ENCODE measurements around the gene BLM. TPM values are rescaled to one million over a fixed set of nuclear protein-coding genes. Genes with fewer than 3 reads are reported as not detected.
"Not testable (repeated sequence)": the region's sequence is repeated elsewhere in the genome, so short reads cannot be mapped to it uniquely, and the experiment has no call there.

The BLM gene
- total RNA-seq, 2 experiments from 2014 or later, result 59.4 to 63.7 TPM

- Mint-ChIP-seq H3K4me1 (peaks cover 87% of the 10 kb centered on the region), H3K4me3 (no peak overlapping the region), H3K36me3 (ENCODE audit: low read depth) (peaks cover 22% of the 10 kb centered on the region), H3K27me3 (no peaks in the 10 kb centered on the region), H3K9me3 (no peaks in the 10 kb centered on the region), H3K27ac (peak overlapping the region; percentile 62)
- DNase-seq, result no peak
- POLR2A ChIA-PET, result interaction anchor here (1.8 to 6.4 kb wide), 3 partner anchors 9 to 19 kb away, joined by 6 to 89 read pairs (median 6); no protein-coding TSS in a partner anchor
- CTCF ChIA-PET, result no interaction called here
Measured at GRCh38 chr15:90834626-90835025, 117.5 kb downstream of the BLM start.

GRCh38 chr15:90836296-90836871, 119.2 kb downstream of the BLM start:
- DNase-seq, result no peak
- peak overlapping the region; percentile 90 for H3K27ac Mint-ChIP-seq
- POLR2A ChIA-PET, result interaction anchor here (1.1 to 9.2 kb wide), 2 partner anchors 14 to 34 kb away, joined by 4 to 153 read pairs; no protein-coding TSS in a partner anchor
- CTCF ChIA-PET, result interaction anchor here (2.4 kb wide), 1 partner anchor 18 kb away, joined by 12 read pairs; no protein-coding TSS in a partner anchor
- no peaks in the 10 kb centered on the region for H3K27me3 Mint-ChIP-seq
- peaks cover 22% of the 10 kb centered on the region for H3K36me3 Mint-ChIP-seq (ENCODE audit: low read depth)
- H3K4me1 Mint-ChIP-seq, result peaks cover 82% of the 10 kb centered on the region
- peak overlapping the region; percentile 79 for H3K4me3 Mint-ChIP-seq
- H3K9me3 Mint-ChIP-seq, result no peaks in the 10 kb centered on the region

GRCh38 chr15:90837094-90837493, 119.9 kb downstream of the BLM start:
- H3K27ac Mint-ChIP-seq, result peak overlapping the region; percentile 90
- H3K9me3 Mint-ChIP-seq, result no peaks in the 10 kb centered on the region
- peak; percentile 53 for DNase-seq
- peak overlapping the region; percentile 79 for H3K4me3 Mint-ChIP-seq
- peaks cover 28% of the 10 kb centered on the region for H3K36me3 Mint-ChIP-seq (ENCODE audit: low read depth)
- ChIA-PET POLR2A (interaction anchor here (1.2 to 9.2 kb wide), 14 partner anchors 10 to 238 kb away, joined by 3 to 153 read pairs (median 16); partner anchors contain the start of genes HDDC3 and MAN2A2), CTCF (interaction anchor here (0.7 to 3.6 kb wide), 7 partner anchors 12 to 188 kb away, joined by 3 to 20 read pairs (median 7); partner anchors contain the start of gene HDDC3)
- peaks cover 83% of the 10 kb centered on the region for H3K4me1 Mint-ChIP-seq
- no peaks in the 10 kb centered on the region for H3K27me3 Mint-ChIP-seq

DNA sequence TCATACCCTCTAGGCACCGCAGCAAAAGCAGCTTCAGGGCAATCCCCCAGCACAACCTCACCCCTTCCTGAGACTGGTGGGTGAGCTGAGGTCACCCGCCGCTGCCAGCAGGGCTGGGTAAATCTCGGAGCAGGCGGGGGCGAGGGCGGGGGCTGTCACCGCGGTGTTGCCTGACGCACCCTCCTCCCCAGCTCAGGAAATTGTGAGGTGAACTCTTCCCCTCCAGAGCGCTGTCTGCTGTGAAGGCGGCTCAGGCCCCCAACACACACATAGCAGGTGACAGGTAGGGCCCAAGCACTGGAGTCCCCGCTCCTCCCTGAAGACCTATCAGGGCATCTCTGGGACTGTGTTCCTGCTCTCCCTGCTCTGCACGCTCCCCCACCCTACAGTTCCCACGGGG, 121.0 kb downstream of the BLM start:
- H3K4me1 Mint-ChIP-seq, result peaks cover 81% of the 10 kb centered on the region

DNA sequence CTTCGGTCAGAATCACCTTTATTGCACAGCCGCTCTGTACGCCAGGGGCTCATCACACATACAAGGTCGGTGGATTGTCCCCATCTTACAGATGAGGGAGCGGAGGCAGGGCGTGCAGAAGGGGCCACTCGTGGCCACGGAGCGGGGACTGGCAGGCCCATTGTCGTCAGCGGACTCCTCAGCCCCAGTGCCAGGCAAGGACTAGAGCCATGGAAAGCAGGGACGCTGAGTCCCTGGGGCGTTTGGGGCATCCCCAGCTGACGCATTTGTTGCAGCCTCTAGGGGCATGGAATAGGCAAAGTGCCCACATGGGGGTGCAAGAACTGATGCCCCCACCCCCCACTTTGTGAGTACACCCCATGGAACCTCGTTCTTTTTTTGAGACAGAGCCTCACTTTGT, 121.4 kb downstream of the BLM start:
- DNase-seq, result no peak
- peak overlapping the region; percentile 90 for H3K27ac Mint-ChIP-seq
- POLR2A ChIA-PET, result interaction anchor here (0.9 to 9.2 kb wide), 24 partner anchors 8 to 456 kb away, joined by 3 to 153 read pairs (median 8); partner anchors contain the start of genes BLM, FURIN, HDDC3 and IQGAP1
- H3K36me3 Mint-ChIP-seq (ENCODE audit: low read depth), result peaks cover 35% of the 10 kb centered on the region
- H3K27me3 Mint-ChIP-seq, result no peaks in the 10 kb centered on the region
- H3K4me1 Mint-ChIP-seq, result peaks cover 82% of the 10 kb centered on the region
- H3K9me3 Mint-ChIP-seq, result no peaks in the 10 kb centered on the region
- peak overlapping the region; percentile 79 for H3K4me3 Mint-ChIP-seq
- CTCF ChIA-PET, result interaction anchor here (1.1 to 3.6 kb wide), 10 partner anchors 9 to 93 kb away, joined by 3 to 20 read pairs (median 6); partner anchors contain the start of gene HDDC3

More for the DNA sequence above, 121.0 kb downstream of the BLM start:
- Mint-ChIP-seq H3K36me3 (ENCODE audit: low read depth) (peaks cover 32% of the 10 kb centered on the region), H3K9me3 (no peaks in the 10 kb centered on the region), H3K4me3 (peak overlapping the region; percentile 79), H3K27me3 (no peaks in the 10 kb centered on the region), H3K27ac (peak overlapping the region; percentile 90)
- POLR2A ChIA-PET, result interaction anchor here (0.9 to 9.2 kb wide), 24 partner anchors 8 to 456 kb away, joined by 3 to 153 read pairs (median 8); partner anchors contain the start of genes BLM, FURIN, HDDC3 and IQGAP1
- peak; percentile 93 for DNase-seq
- CTCF ChIA-PET, result interaction anchor here (1.1 to 3.6 kb wide), 9 partner anchors 8 to 93 kb away, joined by 3 to 20 read pairs (median 6); partner anchors contain the start of gene HDDC3

- Mint-ChIP-seq H3K4me3 (peak overlapping the region; percentile 79), H3K27me3 (no peaks in the 10 kb centered on the region), H3K36me3 (ENCODE audit: low read depth) (peaks cover 36% of the 10 kb centered on the region), H3K27ac (peak overlapping the region; percentile 90), H3K4me1 (peaks cover 83% of the 10 kb centered on the region), H3K9me3 (no peaks in the 10 kb centered on the region)
- ChIA-PET POLR2A (interaction anchor here (0.8 to 9.2 kb wide), 17 partner anchors 8 to 457 kb away, joined by 3 to 153 read pairs (median 10); partner anchors contain the start of genes BLM, FURIN, HDDC3 and IQGAP1), CTCF (interaction anchor here (1.1 to 3.6 kb wide), 7 partner anchors 10 to 358 kb away, joined by 3 to 20 read pairs (median 6); no protein-coding TSS in a partner anchor)
- no peak for DNase-seq
Measured at GRCh38 chr15:90839187-90840071, 122.3 kb downstream of the BLM start.

GRCh38 chr15:90840157-90840855, 123.2 kb downstream of the BLM start:
- POLR2A ChIA-PET, result interaction anchor here (1.4 to 9.2 kb wide), 9 partner anchors 10 to 123 kb away, joined by 7 to 153 read pairs (median 26); partner anchors contain the start of genes BLM, FURIN and HDDC3
- peaks cover 32% of the 10 kb centered on the region for H3K36me3 Mint-ChIP-seq (ENCODE audit: low read depth)
- no peaks in the 10 kb centered on the region for H3K27me3 Mint-ChIP-seq
- no peaks in the 10 kb centered on the region for H3K9me3 Mint-ChIP-seq
- CTCF ChIA-PET, result interaction anchor here (1.3 to 3.6 kb wide), 4 partner anchors 9 to 46 kb away, joined by 5 to 20 read pairs (median 11); no protein-coding TSS in a partner anchor
- DNase-seq, result no peak
- peak overlapping the region; percentile 79 for H3K4me3 Mint-ChIP-seq
- H3K4me1 Mint-ChIP-seq, result peaks cover 81% of the 10 kb centered on the region
- peak overlapping the region; percentile 90 for H3K27ac Mint-ChIP-seq

GRCh38 chr15:90840954-90841353, 123.8 kb downstream of the BLM start:
- Mint-ChIP-seq H3K4me3 (no peak overlapping the region), H3K36me3 (ENCODE audit: low read depth) (peaks cover 32% of the 10 kb centered on the region), H3K4me1 (peaks cover 83% of the 10 kb centered on the region), H3K9me3 (no peaks in the 10 kb centered on the region), H3K27me3 (no peaks in the 10 kb centered on the region), H3K27ac (no peak overlapping the region)
- DNase-seq, result no peak
- ChIA-PET CTCF (no interaction called here), POLR2A (interaction anchor here (3.6 to 9.2 kb wide), 3 partner anchors 10 to 27 kb away, joined by 29 to 153 read pairs (median 120); no protein-coding TSS in a partner anchor)

- H3K4me3 Mint-ChIP-seq, result no peak overlapping the region
- POLR2A ChIA-PET, result interaction anchor here (0.7 to 2.1 kb wide), 6 partner anchors 13 to 30 kb away, joined by 3 to 11 read pairs (median 4); partner anchors contain the start of gene FURIN
- CTCF ChIA-PET, result interaction anchor here (0.7 to 2.3 kb wide), 3 partner anchors 16 to 41 kb away, joined by 3 to 9 read pairs (median 5); no protein-coding TSS in a partner anchor
- no peak for DNase-seq
- peaks cover 32% of the 10 kb centered on the region for H3K36me3 Mint-ChIP-seq (ENCODE audit: low read depth)
- H3K9me3 Mint-ChIP-seq, result no peaks in the 10 kb centered on the region
- H3K4me1 Mint-ChIP-seq, result peaks cover 66% of the 10 kb centered on the region
- H3K27me3 Mint-ChIP-seq, result no peaks in the 10 kb centered on the region
- peak overlapping the region; percentile 85 for H3K27ac Mint-ChIP-seq
Measured at GRCh38 chr15:90844696-90845095, 127.5 kb downstream of the BLM start.

DNA sequence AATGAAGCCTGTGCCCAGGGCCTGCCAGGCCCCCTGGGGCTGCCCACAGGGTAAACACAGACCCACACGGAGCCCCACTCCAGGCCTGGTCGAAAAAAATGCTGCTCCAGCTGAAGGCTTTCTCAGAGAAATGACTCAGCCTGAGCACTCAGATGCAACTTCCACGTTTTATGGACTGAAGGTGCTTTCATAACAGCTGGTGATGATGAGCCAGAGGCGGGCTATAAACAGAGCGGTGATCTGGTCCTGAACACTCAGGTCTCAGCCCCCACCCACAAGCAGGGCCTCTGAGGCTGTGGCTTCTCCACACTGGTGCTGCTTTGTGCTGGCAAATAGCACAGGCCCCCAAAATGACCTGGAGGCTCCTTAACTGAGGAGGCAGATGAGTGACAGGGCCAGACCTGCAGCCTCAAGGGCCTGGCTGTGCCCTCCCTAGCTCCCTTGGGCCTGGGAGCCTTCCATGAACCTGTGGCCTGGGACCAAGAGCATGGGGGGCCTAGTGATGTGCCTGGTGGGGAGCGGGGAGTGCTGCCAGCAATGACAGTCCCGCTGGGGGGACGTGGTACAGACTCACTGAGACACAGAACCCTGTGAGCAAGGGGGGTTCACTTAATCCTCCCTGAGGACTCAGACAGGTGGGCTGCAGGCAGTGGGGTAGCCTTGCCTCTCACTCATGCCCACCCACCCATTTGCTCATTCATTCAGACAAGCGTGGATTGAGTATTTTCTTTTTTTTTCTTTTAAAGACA, 128.2 kb downstream of the BLM start:
- CTCF ChIA-PET, result interaction anchor here (0.8 to 2.3 kb wide), 3 partner anchors 16 to 41 kb away, joined by 3 to 9 read pairs (median 3); no protein-coding TSS in a partner anchor
- Mint-ChIP-seq H3K4me3 (no peak overlapping the region), H3K27me3 (no peaks in the 10 kb centered on the region), H3K9me3 (no peaks in the 10 kb centered on the region), H3K27ac (peak overlapping the region; percentile 85), H3K4me1 (peaks cover 62% of the 10 kb centered on the region), H3K36me3 (ENCODE audit: low read depth) (peaks cover 34% of the 10 kb centered on the region)
- POLR2A ChIA-PET, result interaction anchor here (0.7 to 2.1 kb wide), 6 partner anchors 13 to 31 kb away, joined by 3 to 11 read pairs (median 4); partner anchors contain the start of gene FURIN
- DNase-seq, result peak; percentile 63

- not testable (repeated sequence) for H3K27me3 Mint-ChIP-seq, H3K27ac Mint-ChIP-seq, H3K9me3 Mint-ChIP-seq, DNase-seq, H3K4me3 Mint-ChIP-seq
- Mint-ChIP-seq H3K36me3 (ENCODE audit: low read depth) (peaks cover 25% of the 10 kb centered on the region), H3K4me1 (peaks cover 74% of the 10 kb centered on the region)
- POLR2A ChIA-PET, result interaction anchor here (1.4 to 9.4 kb wide), 5 partner anchors 8 to 35 kb away, joined by 3 to 157 read pairs (median 93); partner anchors contain the start of gene FURIN
- CTCF ChIA-PET, result interaction anchor here (0.9 to 1.5 kb wide), 4 partner anchors 10 to 83 kb away, joined by 3 to 6 read pairs (median 4); partner anchors contain the start of gene HDDC3
Measured at GRCh38 chr15:90849424-90849823, 132.3 kb downstream of the BLM start.

Data from activated CD4-positive, alpha-beta memory T cell treated with anti-CD3 and anti-CD28 coated beads, Interleukin-2, amount 10 ng/mL, durations not matched to agents 7 days and 5 days (primary cell).